ENCODE data around the gene ZSWIM4. TPM values are rescaled to one million over a fixed set of nuclear protein-coding genes. Genes with fewer than 3 reads are reported as not detected.
"Not testable (repeated sequence)": the region's sequence is repeated elsewhere in the genome, so short reads cannot be mapped to it uniquely, and the experiment has no call there.

ZSWIM4 gene
- total and polyA plus RNA-seq, 2 of the 13 experiments (the other 11 are each of a cell fraction or from before 2014, with no cell fraction given): 0.33 to 0.86 TPM

- WGBS (ENCODE audit: low lambda C conversion rate): 41% methylated on average over 8 of the region's 8 CpGs
- Histone ChIP-seq H3K36me3 (replicated peaks in 1 of 2; ENCODE audit: control insufficient read depth in 1 of 2, insufficient read depth in 2 of 2, low read length in 2 of 2) (no peaks in the 10 kb centered on the region), H2AFZ (ENCODE audit: low read length) (no peak overlapping the region), H3K79me2 (ENCODE audit: insufficient read depth, low read length) (no peaks in the 10 kb centered on the region), H4K20me1 (ENCODE audit: insufficient read depth, low read length) (no peaks in the 10 kb centered on the region), H3K9ac (ENCODE audit: insufficient read depth, low read depth, low read length) (no peak overlapping the region), H3K4me3 (replicated peaks in 1 of 3; ENCODE audit: insufficient read depth in 1 of 3, low read depth in 2 of 3, low read length in 3 of 3) (no peak overlapping the region), H3K9me3 (ENCODE audit: low read length) (no peaks in the 10 kb centered on the region), H3K4me1 (ENCODE audit: insufficient read depth, low read length) (peaks cover 24% of the 10 kb centered on the region), H3K27me3 (ENCODE audit: control insufficient read depth in 1 of 2, insufficient read depth in 2 of 2, low read length in 2 of 2) (no peaks in the 10 kb centered on the region), H3K4me2 (ENCODE audit: low read depth, low read length) (no peak overlapping the region), H3K27ac (ENCODE audit: extremely low read length, insufficient read depth, low read length) (no peak overlapping the region)
- POLR2A ChIA-PET: no interaction called here
- no peak for DNase-seq (ENCODE audit: low spot score)
- no TSS peak for BruUV-seq (replicated peaks)
- no peak for FAIRE-seq
- in situ Hi-C loops (cut with HindIII; ENCODE audit: extremely low pct_ligation_motif_present, low pct_unique_long_range_greater_than_20kb) (no loop called here), intact Hi-C loops (cut with micrococcal nuclease; ENCODE audit: unreplicated experiment) (no loop called here)
- TF ChIP-seq ZNF713 (CRISPR knock-in tag; IDR thresholded peaks at IDR 0.05) (no peak), ZNF232 (CRISPR knock-in tag; IDR thresholded peaks at IDR 0.05; ENCODE audit: borderline replicate concordance) (no peak), SIN3A (IDR thresholded peaks at IDR 0.05; ENCODE audit: borderline replicate concordance, low read depth, low read length) (no peak), ZNF460 (CRISPR knock-in tag; IDR thresholded peaks at IDR 0.05; ENCODE audit: borderline replicate concordance) (0 out of 2 replicates have a peak, but pooled peaks have one; percentile 30), ESRRA (CRISPR knock-in tag; IDR thresholded peaks at IDR 0.05; ENCODE audit: low read depth) (no peak)
- ATAC-seq: no peak
- CTCF ChIA-PET (ENCODE audit: low intra/inter-chr PET ratio, low total read pairs): no interaction called here
Measured at GRCh38 chr19:13790354-13790753, 4.9 kb upstream of the ZSWIM4 start.

GRCh38 chr19:13793317-13793716 lies 1.9 kb upstream of the ZSWIM4 start:
- TF ChIP-seq ZNF460 (CRISPR knock-in tag; IDR thresholded peaks at IDR 0.05; ENCODE audit: borderline replicate concordance) (peak; percentile 56; the same call in 1 of the 2 replicates), PHF21A (CRISPR knock-in tag; IDR thresholded peaks at IDR 0.05) (0 out of 2 replicates have a peak, but pooled peaks have one; percentile 19)
- not testable (repeated sequence) for H3K27ac ChIP-seq (ENCODE audit: extremely low read length, insufficient read depth, low read length)

More at GRCh38 chr19:13793317-13793716, 1.9 kb upstream of the ZSWIM4 start:
- H3K9me3 ChIP-seq (ENCODE audit: low read length); H3K4me2 ChIP-seq (ENCODE audit: low read depth, low read length); H3K9ac ChIP-seq (ENCODE audit: insufficient read depth, low read depth, low read length); H2AFZ ChIP-seq (ENCODE audit: low read length); BruUV-seq (replicated peaks); H3K79me2 ChIP-seq (ENCODE audit: insufficient read depth, low read length); intact Hi-C loops (cut with micrococcal nuclease; ENCODE audit: unreplicated experiment); POLR2A ChIA-PET; H4K20me1 ChIP-seq (ENCODE audit: insufficient read depth, low read length); FAIRE-seq; H3K36me3 ChIP-seq (replicated peaks in 1 of 2; ENCODE audit: control insufficient read depth in 1 of 2, insufficient read depth in 2 of 2, low read length in 2 of 2); in situ Hi-C loops (cut with HindIII; ENCODE audit: extremely low pct_ligation_motif_present, low pct_unique_long_range_greater_than_20kb); H3K4me3 ChIP-seq (replicated peaks in 1 of 3; ENCODE audit: insufficient read depth in 1 of 3, low read depth in 2 of 3, low read length in 3 of 3); H3K27me3 ChIP-seq (ENCODE audit: control insufficient read depth in 1 of 2, insufficient read depth in 2 of 2, low read length in 2 of 2); ATAC-seq; DNase-seq (ENCODE audit: low spot score): not testable (repeated sequence)
- WGBS (ENCODE audit: low lambda C conversion rate): 43% methylated on average over 9 of the region's 9 CpGs
- H3K4me1 ChIP-seq (ENCODE audit: insufficient read depth, low read length): peaks cover 31% of the 10 kb centered on the region
- CTCF ChIA-PET (ENCODE audit: low intra/inter-chr PET ratio, low total read pairs): interaction anchor here (1.2 kb wide), 1 partner anchor 8 kb away, joined by 3 read pairs; no protein-coding TSS in a partner anchor
